Left ventricle myocardium superior (tissue), 1 donor: ENCODE results near the gene SSH2. TPM values are rescaled to one million over a fixed set of nuclear protein-coding genes. Genes with fewer than 3 reads are reported as not detected.
"Not testable (repeated sequence)": the region's sequence is repeated elsewhere in the genome, so short reads cannot be mapped to it uniquely, and the experiment has no call there.

Source experiments
- ATAC-seq: fragments of 200-7000 bp; cut with Tn5 transposase; one replicate; pipeline ENCODE4 v1.9.1; 2020; ENCODE audit warnings: mild to moderate bottlenecking, moderate library complexity
- DNase-seq: peaks from one replicate; pipeline ENCODE4 v3.0.0-alpha.2; 2020
- intact Hi-C: fragments of 100-400 bp; cut with micrococcal nuclease; formaldehyde crosslinking; loops from one replicate; pipeline ENCODE4 v1.11.0; 2022
- total RNA-seq: library from RNA; stranded (reverse); fragmentation: NEBNext Ultra II Directional; extraction: Animal tissue kit (Norgen Biotek cat#: 25700); gene quantifications from one replicate; pipeline ENCODE4 v1.2.1, GENCODE V29; 2021
- donor health status: DM: no; HTN: yes; CAD: no; lungs with severe emphysema.

The SSH2 gene
- total RNA-seq, 1 donor from 2014 or later: 36.8 TPM

GRCh38 chr17:29705386-29705785 lies 224.6 kb downstream of the SSH2 start:
- no peak for ATAC-seq
- DNase-seq: no peak
- intact Hi-C loops: no loop called here

- DNase-seq (no peak), ATAC-seq (peak; percentile 42)
- intact Hi-C loops: no loop called here
These were observed 230.7 kb downstream of the SSH2 start for GRCh38 chr17:29699283-29699682.

DNA sequence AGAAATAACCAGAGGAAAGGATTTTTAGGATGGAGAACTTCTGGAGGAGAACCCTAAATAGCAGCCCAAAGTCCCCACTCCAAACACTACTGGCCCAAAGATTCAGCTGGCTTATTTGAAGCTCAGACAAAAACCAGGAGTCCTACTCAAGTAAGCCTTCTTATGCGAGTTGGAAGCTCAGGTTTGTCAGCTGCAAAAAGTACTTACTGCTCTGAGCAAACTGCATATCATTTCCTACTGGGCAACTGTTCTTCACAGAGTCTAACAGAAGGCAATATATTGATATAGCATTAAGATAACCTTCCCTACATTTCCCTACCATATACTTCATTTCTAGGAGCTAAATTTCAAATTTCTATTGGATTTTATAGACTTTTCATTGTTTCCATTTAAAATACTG lies 231.2 kb downstream of the SSH2 start:
- intact Hi-C loops: no loop called here
- DNase-seq (no peak), ATAC-seq (peak; percentile 5)

GRCh38 chr17:29698019-29698777 lies 231.8 kb downstream of the SSH2 start:
- DNase-seq: no peak
- peak; percentile 57 for ATAC-seq
- intact Hi-C loops: no loop called here

GRCh38 chr17:29697371-29697770 lies 232.7 kb downstream of the SSH2 start:
- no peak for ATAC-seq
- intact Hi-C loops: no loop called here
- DNase-seq: no peak

GRCh38 chr17:29694918-29695563 lies 235.0 kb downstream of the SSH2 start:
- DNase-seq (no peak), ATAC-seq (peak; percentile 69)
- intact Hi-C loops: no loop called here

DNA sequence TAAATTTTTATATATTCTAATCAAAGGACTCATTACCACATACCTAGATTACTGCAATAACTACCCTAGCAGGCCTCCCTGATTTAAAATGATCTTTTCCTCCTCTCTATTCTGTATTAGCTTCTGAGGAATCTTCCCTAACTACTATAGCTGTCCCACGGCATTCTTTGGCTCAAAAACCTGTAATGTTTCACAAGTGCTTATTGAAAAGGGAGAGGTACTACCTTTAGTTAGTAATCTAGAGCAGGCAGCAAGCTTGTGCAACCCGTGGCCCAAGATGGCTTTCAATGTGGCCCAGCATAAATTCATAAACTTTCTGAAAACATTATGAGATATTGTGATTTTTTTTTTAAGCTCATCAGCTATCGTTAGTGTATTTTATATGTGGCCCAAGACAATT lies 236.3 kb downstream of the SSH2 start:
- no peak for DNase-seq
- intact Hi-C loops: no loop called here
- ATAC-seq: no peak

GRCh38 chr17:29687596-29687995 lies 242.4 kb downstream of the SSH2 start:
- intact Hi-C loops: no loop called here
- no peak for DNase-seq
- ATAC-seq: peak; percentile 80

DNA sequence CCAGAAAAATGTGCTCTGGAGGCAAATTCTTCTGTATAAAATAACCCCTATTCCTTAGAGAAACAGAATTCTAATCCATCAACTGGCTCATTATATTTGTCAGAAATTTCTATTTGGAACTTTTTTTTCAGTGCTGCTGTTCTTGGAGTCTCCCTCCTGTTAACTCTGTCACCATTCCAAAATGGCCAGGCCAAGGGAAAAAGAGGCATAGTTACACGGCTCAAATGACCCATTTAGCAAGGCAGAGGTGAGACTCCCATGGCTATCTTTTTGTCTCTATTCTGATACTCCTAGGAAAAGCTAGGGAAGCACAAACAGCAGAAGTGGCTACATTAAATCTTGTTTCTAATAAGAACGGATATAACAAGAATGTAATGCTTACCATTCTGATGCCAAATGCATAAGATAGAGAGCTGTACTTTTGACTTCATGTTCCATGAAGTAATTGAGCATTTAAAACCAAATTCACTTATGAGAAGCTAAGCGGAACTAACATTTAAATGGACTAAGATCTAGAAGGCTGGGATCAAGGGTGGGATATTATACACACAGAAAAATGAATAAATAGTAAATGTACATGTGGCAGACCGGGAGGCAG lies 242.9 kb downstream of the SSH2 start:
- no peak for DNase-seq
- peak; percentile 76 for ATAC-seq
- intact Hi-C loops: no loop called here

DNA sequence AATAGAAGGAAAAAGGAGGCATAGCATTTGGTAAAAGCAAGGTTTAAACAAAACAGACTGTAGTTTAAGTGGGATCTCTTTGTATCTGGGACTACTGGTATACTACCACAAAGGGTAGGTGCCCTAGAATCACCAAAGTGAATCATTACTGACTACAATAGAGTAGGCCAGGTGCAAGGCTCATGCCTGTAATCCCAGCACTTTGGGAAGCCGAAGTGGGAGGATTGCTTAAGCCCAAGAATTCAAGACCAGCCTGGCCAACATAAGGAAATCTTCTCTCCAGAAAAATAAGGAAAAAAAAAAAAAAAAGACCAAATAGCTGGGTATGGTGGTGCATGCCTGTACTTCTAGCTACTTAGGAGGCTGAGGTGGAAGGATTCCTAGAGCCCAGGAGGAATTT lies 246.5 kb downstream of the SSH2 start:
- DNase-seq (no peak), ATAC-seq (no peak)
- intact Hi-C loops: no loop called here

- intact Hi-C loops: no loop called here
- ATAC-seq (peak; percentile 37), DNase-seq (no peak)
These were observed 247.0 kb downstream of the SSH2 start for GRCh38 chr17:29682987-29683386.

- DNase-seq: no peak
- peak; percentile 12 for ATAC-seq
- intact Hi-C loops: no loop called here
These were observed 248.0 kb downstream of the SSH2 start for GRCh38 chr17:29682054-29682453.

DNA sequence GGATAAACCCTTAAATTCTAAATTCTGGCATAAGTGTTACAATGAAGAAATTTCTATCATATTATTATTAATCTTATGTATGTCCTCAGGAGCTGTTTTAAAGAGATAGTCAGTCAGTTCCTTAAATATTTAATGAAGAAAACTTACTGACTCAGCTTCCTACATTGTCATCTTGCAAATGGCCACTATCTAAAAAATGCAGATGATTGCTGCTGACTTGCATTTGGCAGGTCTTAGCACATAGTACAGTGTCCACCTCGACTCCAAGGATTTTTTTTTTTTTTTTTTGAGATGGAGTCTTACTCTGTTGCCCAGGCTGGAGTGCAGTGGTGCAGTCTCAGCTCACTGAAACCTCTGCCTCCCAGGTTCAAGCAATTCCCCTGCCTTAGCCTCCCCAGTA lies 252.2 kb downstream of the SSH2 start:
- ATAC-seq (peak; percentile 12), DNase-seq (no peak)
- intact Hi-C loops: no loop called here

GRCh38 chr17:29677221-29677791 lies 252.7 kb downstream of the SSH2 start:
- intact Hi-C loops: no loop called here
- peak; percentile 57 for DNase-seq
- peak; percentile 93 for ATAC-seq

GRCh38 chr17:29675961-29676360 lies 254.1 kb downstream of the SSH2 start:
- intact Hi-C loops, DNase-seq, ATAC-seq: not testable (repeated sequence)

GRCh38 chr17:29674281-29674680 lies 255.7 kb downstream of the SSH2 start:
- no peak for DNase-seq
- intact Hi-C loops: no loop called here
- ATAC-seq: no peak

GRCh38 chr17:29671661-29672060 lies 258.4 kb downstream of the SSH2 start:
- no peak for ATAC-seq
- intact Hi-C loops: no loop called here
- DNase-seq: no peak

GRCh38 chr17:29669266-29669665 lies 260.8 kb downstream of the SSH2 start:
- no peak for DNase-seq
- ATAC-seq: no peak
- intact Hi-C loops: no loop called here

GRCh38 chr17:29667969-29668368 lies 262.1 kb downstream of the SSH2 start:
- DNase-seq: no peak
- intact Hi-C loops: no loop called here
- peak; percentile 84 for ATAC-seq

DNA sequence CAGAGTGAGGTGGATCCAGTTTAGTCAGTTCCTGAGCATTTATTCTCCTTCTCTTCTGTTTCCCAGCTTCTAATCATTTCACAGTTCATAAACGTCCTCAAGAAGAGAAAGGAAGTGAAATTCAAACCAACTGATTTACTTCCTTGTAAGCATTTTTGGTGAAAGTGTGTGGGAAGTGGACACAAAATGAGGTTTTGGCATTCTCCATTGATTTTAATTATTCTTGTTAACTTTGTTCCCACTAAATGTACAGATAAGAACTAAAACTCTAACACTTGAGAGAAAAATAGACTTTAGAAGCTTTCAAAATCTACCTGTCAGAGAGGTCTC lies 264.6 kb downstream of the SSH2 start:
- no peak for ATAC-seq
- intact Hi-C loops: no loop called here
- DNase-seq: no peak
